Eye (tissue), 1 donor: ENCODE results near the gene HSP90AB1.
A peak's percentile ranks its signal among the peaks of the same experiment; 100 is the strongest.

Experiments used
- DNase-seq: peaks from one replicate; pipeline ENCODE4 v3.0.0-alpha.2; 2015

The HSP90AB1 gene

GRCh38 chr6:44255871-44256774 is 9.2 kb downstream of the HSP90AB1 start:
- no peak for DNase-seq

GRCh38 chr6:44256775-44257024 is 9.8 kb downstream of the HSP90AB1 start:
- no peak for DNase-seq

- DNase-seq: peak; percentile 90
Measured at GRCh38 chr6:44257025-44257752, 10.3 kb downstream of the HSP90AB1 start, which contains the start of gene SLC35B2. TSS of gene SLC35B2 (minus strand) at chr6:44257528. CDS start at chr6:44257410, 118 bp downstream.

GRCh38 chr6:44257753-44258324 is 10.9 kb downstream of the HSP90AB1 start:
- no peak for DNase-seq

GRCh38 chr6:44258325-44258863 is 11.5 kb downstream of the HSP90AB1 start:
- no peak for DNase-seq

- no peak for DNase-seq
Measured at GRCh38 chr6:44258921-44259320, 12.0 kb downstream of the HSP90AB1 start.

- DNase-seq: no peak
Measured at GRCh38 chr6:44260011-44260410, 13.1 kb downstream of the HSP90AB1 start.

GRCh38 chr6:44260451-44261297 is 13.8 kb downstream of the HSP90AB1 start:
- no peak for DNase-seq

- no peak for DNase-seq
Measured at GRCh38 chr6:44261581-44261980, 14.7 kb downstream of the HSP90AB1 start.

GRCh38 chr6:44262467-44263353 is 15.8 kb downstream of the HSP90AB1 start:
- DNase-seq: no peak

- DNase-seq: no peak
Measured at GRCh38 chr6:44263354-44264100, 16.6 kb downstream of the HSP90AB1 start.

- DNase-seq: peak; percentile 35
Measured at GRCh38 chr6:44264154-44265006, 17.5 kb downstream of the HSP90AB1 start.

- DNase-seq: peak; percentile 96
Measured at GRCh38 chr6:44265007-44265721, 18.3 kb downstream of the HSP90AB1 start, which contains the start of gene NFKBIE. TSS of gene NFKBIE (minus strand) at chr6:44265551. CDS start at chr6:44265346, 205 bp downstream.

GRCh38 chr6:44265722-44266233 is 18.9 kb downstream of the HSP90AB1 start:
- no peak for DNase-seq

- DNase-seq: no peak
Measured at GRCh38 chr6:44266347-44266746, 19.4 kb downstream of the HSP90AB1 start.

GRCh38 chr6:44267252-44267651 is 20.4 kb downstream of the HSP90AB1 start:
- DNase-seq: no peak

- DNase-seq: peak; percentile 93
Measured at GRCh38 chr6:44268095-44268628, 21.3 kb downstream of the HSP90AB1 start.

- no peak for DNase-seq
Measured at GRCh38 chr6:44269178-44269920, 22.4 kb downstream of the HSP90AB1 start.
